Transverse colon (tissue), 4 donors: ENCODE measurements around the gene RPL39. TPM values are rescaled to one million over a fixed set of nuclear protein-coding genes. Genes with fewer than 3 reads are reported as not detected.
A peak's percentile ranks its signal among the peaks of the same experiment; 100 is the strongest.
"Not testable (repeated sequence)": the region's sequence is repeated elsewhere in the genome, so short reads cannot be mapped to it uniquely, and the experiment has no call there.

Experiments used
- DNase-seq: peaks from one replicate; pipeline ENCODE4 v3.0.0-alpha.2; 2019
- H3K27ac ChIP-seq, 4 donors: fragments of 200-600 bp; sonication (generic); 2 replicates each; pipeline ENCODE4 v1.5.1; 2016 to 2018; ENCODE audit warnings: inconsistent platforms in 4 of 4
- H3K27me3 ChIP-seq: fragments of 200-600 bp; sonication (generic); 2 replicates; pipeline ENCODE4 v1.5.1; 2017; ENCODE audit warnings: inconsistent platforms
- H3K36me3 ChIP-seq, 4 donors: fragments of 200-600 bp; sonication (generic); 2 replicates each; pipeline ENCODE4 v1.5.1; 2017 to 2019; ENCODE audit warnings: inconsistent platforms in 4 of 4
- H3K4me1 ChIP-seq, 4 donors: fragments of 200-600 bp; sonication (generic); 2 replicates each; pipeline ENCODE4 v1.5.1; 2017 to 2020; ENCODE audit warnings: inconsistent platforms in 4 of 4
- H3K4me3 ChIP-seq, 4 donors: fragments of 200-600 bp; sonication (generic); 1 replicate in 1 of 4; 2 replicates in 3 of 4; pipeline versions ENCODE4 v1.5.1 to v1.6.1; 2017 to 2019; ENCODE audit warnings: inconsistent platforms in 4 of 4
- H3K9me3 ChIP-seq, 2 donors: fragments of 200-600 bp; sonication (generic); 2 replicates each; pipeline ENCODE4 v1.5.1; 2017 to 2019; ENCODE audit warnings: inconsistent platforms in 2 of 2
- EP300 ChIP-seq: sonication (generic); formaldehyde crosslinking; IDR thresholded peaks from one replicate; pipeline ENCODE4 v1.6.1; 2017; ENCODE audit warnings: antibody characterized with exemption, low read depth
- POLR2A ChIP-seq: fragments of 450-650 bp; IDR thresholded peaks from one replicate; pipeline ENCODE4 v1.6.1; 2016; ENCODE audit warnings: antibody characterized with exemption, mild to moderate bottlenecking, moderate library complexity
- POLR2AphosphoS5 ChIP-seq, 3 donors: sonication (generic); formaldehyde crosslinking; IDR thresholded peaks; one replicate each; pipeline ENCODE4 v1.6.1; 2016; ENCODE audit warnings: antibody characterized with exemption in 3 of 3
- WGBS, 2 donors: methylation state at CpG; one replicate each; pipeline ENCODE4 v1.1.5; 2018; ENCODE audit warnings: low coverage in 1 of 2; 5-methylcytosine and 5-hydroxymethylcytosine counted together
- in situ Hi-C, 4 donors: fragments of 200-750 bp; cut with MboI; loops; one replicate each; pipeline versions ENCODE4 v1.15.0 to v1.15.1; 2017; ENCODE audit warnings: low sequenced_read_pairs in 3 of 4, low pct_ligation_motif_present in 1 of 4, low pct_unique_long_range_greater_than_20kb in 1 of 4
- intact Hi-C: fragments of 100-400 bp; cut with DNase I; formaldehyde crosslinking; loops from one replicate; pipeline ENCODE4 v1.15.1; 2023; ENCODE audit warnings: low total_unique reads
- total RNA-seq, 4 donors: library from RNA; depleted of rRNA; stranded (reverse); fragments of >200 nt; gene quantifications; one replicate each; pipeline ENCODE4 v1.1.0, GENCODE V29; 2016
- TF ChIP-seq, protein P1 (sequence below), 5 experiments: fragments of 200-600 bp in 3 of 5; fragments of 450-650 bp in 2 of 5; sonication (generic) in 3 of 5; IDR thresholded peaks; 1 replicate in 2 of 5; 2 replicates in 3 of 5; pipeline ENCODE4 v1.5.1; 2016 to 2017; ENCODE audit warnings: antibody characterized with exemption in 5 of 5, inconsistent platforms in 3 of 5, mild to moderate bottlenecking in 2 of 5, moderate library complexity in 1 of 5

RPL39 gene
- total RNA-seq, 4 donors from 2014 or later = 246 to 2,878 (median 1,753) TPM

- intact Hi-C loops = no loop called here
- Histone ChIP-seq H3K36me3 (no peaks in the 10 kb centered on the region), H3K4me1 (peaks cover 0 to 25% (median 5%) of the 10 kb centered on the region in 4 donors), H3K27ac (peak overlapping the region; percentile 80 to 91 (median 87)), H3K27me3 (no peaks in the 10 kb centered on the region), H3K4me3 (no peak overlapping the region), H3K9me3 (no peaks in the 10 kb centered on the region)
- in situ Hi-C loops = no loop called here
- DNase-seq = peak; percentile 51
- no peak for TF ChIP-seq POLR2A
- 50 to 52% methylated on average over 2 to 7 of the region's 7 CpGs for WGBS, 2 donors
These were observed 35.4 kb downstream of the RPL39 start for GRCh38 chrX:119755981-119756533.

DNA sequence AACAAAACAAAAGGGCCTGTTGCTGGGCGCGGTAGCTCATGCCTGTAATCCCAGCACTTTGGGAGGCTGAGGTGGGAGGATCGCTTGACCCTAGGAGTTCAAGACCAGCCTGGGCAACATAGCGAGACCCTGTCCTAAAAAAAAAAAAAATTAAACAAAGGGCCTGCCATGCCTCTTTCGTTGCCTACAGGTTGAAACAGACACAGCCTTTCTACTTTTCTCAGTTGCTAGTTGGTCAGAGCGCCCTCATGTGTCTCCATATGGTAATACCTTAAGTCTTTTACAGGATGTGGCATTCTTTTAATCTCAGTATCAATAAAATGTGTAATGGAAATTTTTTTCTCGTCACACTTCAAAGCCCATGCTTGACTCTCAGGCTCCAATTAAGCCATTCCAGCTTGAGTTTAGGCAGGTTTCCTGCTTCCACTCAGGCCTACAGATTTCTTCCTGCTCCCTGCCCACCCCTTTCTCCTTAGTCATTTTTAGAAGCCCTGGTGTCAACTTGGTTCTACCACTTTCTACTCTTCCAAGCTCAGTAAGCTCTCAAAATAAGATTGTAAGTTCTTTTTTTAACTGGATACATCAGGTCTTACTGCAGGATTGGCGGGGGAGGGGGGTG is 37.7 kb downstream of the RPL39 start:
- TF ChIP-seq POLR2A (no peak), POLR2AphosphoS5 (IDR thresholded peaks at IDR 0.05) (no peak)
- TF ChIP-seq, protein P1, sequence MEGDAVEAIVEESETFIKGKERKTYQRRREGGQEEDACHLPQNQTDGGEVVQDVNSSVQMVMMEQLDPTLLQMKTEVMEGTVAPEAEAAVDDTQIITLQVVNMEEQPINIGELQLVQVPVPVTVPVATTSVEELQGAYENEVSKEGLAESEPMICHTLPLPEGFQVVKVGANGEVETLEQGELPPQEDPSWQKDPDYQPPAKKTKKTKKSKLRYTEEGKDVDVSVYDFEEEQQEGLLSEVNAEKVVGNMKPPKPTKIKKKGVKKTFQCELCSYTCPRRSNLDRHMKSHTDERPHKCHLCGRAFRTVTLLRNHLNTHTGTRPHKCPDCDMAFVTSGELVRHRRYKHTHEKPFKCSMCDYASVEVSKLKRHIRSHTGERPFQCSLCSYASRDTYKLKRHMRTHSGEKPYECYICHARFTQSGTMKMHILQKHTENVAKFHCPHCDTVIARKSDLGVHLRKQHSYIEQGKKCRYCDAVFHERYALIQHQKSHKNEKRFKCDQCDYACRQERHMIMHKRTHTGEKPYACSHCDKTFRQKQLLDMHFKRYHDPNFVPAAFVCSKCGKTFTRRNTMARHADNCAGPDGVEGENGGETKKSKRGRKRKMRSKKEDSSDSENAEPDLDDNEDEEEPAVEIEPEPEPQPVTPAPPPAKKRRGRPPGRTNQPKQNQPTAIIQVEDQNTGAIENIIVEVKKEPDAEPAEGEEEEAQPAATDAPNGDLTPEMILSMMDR (IDR thresholded peaks at IDR 0.05) = peak; percentile 32 to 54 (median 43)
- Histone ChIP-seq H3K9me3 (no peaks in the 10 kb centered on the region), H3K27ac (no peak overlapping the region), H3K36me3 (no peaks in the 10 kb centered on the region), H3K4me1 (peaks cover 0 to 18% (median 1%) of the 10 kb centered on the region in 4 donors), H3K27me3 (no peaks in the 10 kb centered on the region), H3K4me3 (no peak overlapping the region)
- 54% methylated on average over 8 of the region's 8 CpGs; no CpG with 5 or more reads in 1 of the 2 donors for WGBS, 2 donors
- DNase-seq = peak; percentile 32
- in situ Hi-C loops = no loop called here
- intact Hi-C loops = no loop called here

DNA sequence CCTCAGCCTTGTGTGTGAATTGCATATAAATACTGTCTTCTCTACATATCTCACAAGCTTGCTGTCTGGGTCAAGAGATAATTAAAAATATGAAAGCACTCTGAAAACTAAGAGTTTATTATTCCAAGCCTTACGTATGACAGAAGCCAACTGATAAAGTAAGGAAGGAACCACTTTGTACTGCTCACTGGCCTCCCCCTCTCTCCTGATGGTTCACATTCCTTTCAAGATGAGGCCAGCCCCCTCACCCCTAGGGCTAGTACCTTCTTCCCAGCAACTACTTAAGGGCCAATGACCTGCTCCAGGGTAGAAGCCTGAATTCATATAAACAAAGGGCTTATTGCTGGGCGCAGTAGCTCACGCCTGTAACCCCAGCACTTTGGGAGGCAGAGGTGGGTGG is 38.4 kb downstream of the RPL39 start:
- 94% methylated on average over 3 of the region's 3 CpGs; no CpG with 5 or more reads in 1 of the 2 donors for WGBS, 2 donors

GRCh38 chrX:119750751-119751150 is 40.7 kb downstream of the RPL39 start:
- intact Hi-C loops, DNase-seq, H3K27me3 ChIP-seq, in situ Hi-C loops, H3K9me3 ChIP-seq, H3K4me3 ChIP-seq, H3K27ac ChIP-seq, H3K4me1 ChIP-seq, H3K36me3 ChIP-seq: not testable (repeated sequence)
- WGBS, 2 donors = 100% methylated on average over 10 of the region's 27 CpGs; no CpG with 5 or more reads in 1 of the 2 donors

More for the DNA sequence above, 38.4 kb downstream of the RPL39 start:
- H3K4me3 ChIP-seq = no peak overlapping the region
- intact Hi-C loops = no loop called here
- H3K27me3 ChIP-seq = no peaks in the 10 kb centered on the region
- in situ Hi-C loops = no loop called here
- TF ChIP-seq POLR2AphosphoS5 (IDR thresholded peaks at IDR 0.05) = no peak
- H3K9me3 ChIP-seq = no peaks in the 10 kb centered on the region
- peaks cover 0 to 16% (median 0%) of the 10 kb centered on the region in 4 donors for H3K4me1 ChIP-seq
- no peak overlapping the region for H3K27ac ChIP-seq
- H3K36me3 ChIP-seq = no peaks in the 10 kb centered on the region
- DNase-seq = no peak

DNA sequence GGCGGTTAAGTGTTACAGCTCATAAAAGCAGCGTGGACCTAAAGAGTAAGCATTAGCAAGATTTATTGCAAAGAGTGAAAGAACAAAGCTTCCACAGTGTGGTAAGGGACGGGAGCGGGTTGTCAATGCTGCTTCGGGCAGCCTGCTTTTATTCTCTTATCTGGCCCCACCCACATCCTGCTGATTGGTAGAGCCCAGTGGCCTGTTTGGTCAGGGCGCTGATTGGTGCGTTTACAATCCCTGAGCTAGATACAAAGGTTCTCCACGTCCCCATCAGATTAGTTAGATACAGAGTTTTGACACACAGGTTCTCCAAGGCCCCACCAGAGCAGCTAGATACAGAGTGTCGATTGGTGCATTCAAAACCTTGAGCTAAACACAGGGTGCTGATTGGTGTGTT is 41.3 kb downstream of the RPL39 start:
- H3K4me1 ChIP-seq, H3K27me3 ChIP-seq, intact Hi-C loops, H3K9me3 ChIP-seq, in situ Hi-C loops, H3K27ac ChIP-seq, DNase-seq, H3K4me3 ChIP-seq, H3K36me3 ChIP-seq: not testable (repeated sequence)
- 73% methylated on average over 9 of the region's 9 CpGs; no CpG with 5 or more reads in 1 of the 2 donors for WGBS, 2 donors

GRCh38 chrX:119745283-119745848 is 46.1 kb downstream of the RPL39 start:
- TF ChIP-seq EP300 = no peak
- TF ChIP-seq POLR2AphosphoS5 (IDR thresholded peaks at IDR 0.05) = no peak
- TF ChIP-seq, protein P1 (IDR thresholded peaks at IDR 0.05) = no peak
- no peak for TF ChIP-seq POLR2A
- intact Hi-C loops = no loop called here
- Histone ChIP-seq H3K9me3 (no peaks in the 10 kb centered on the region), H3K4me3 (no peak overlapping the region), H3K36me3 (no peaks in the 10 kb centered on the region), H3K27me3 (no peaks in the 10 kb centered on the region), H3K27ac (no peak overlapping the region), H3K4me1 (no peaks in the 10 kb centered on the region)
- in situ Hi-C loops = loop anchor here in 1 of 4 donors (25.0 kb wide), 1 partner anchor 233 kb away; no protein-coding TSS in a partner anchor
- 41% methylated on average over 4 of the region's 4 CpGs; no CpG with 5 or more reads in 1 of the 2 donors for WGBS, 2 donors
- DNase-seq = no peak
